DND-41 (cell line): ENCODE results near the gene SSR1.

Source experiments
- ATAC-seq: fragments of 200-7000 bp; cut with Tn5 transposase; 3 replicates; pipeline ENCODE4 v1.9.1; 2021; ENCODE audit warnings: low read depth; ENCODE audit not compliant: insufficient read depth
- DNase-seq: peaks from one replicate; pipeline ENCODE4 v3.0.0-alpha.2; 2020
- H2AFZ ChIP-seq: 2 replicates; pipeline ENCODE4 v1.6.0; 2012; ENCODE audit warnings: low read depth, low read length
- H3K27ac ChIP-seq: 2 replicates; pipeline ENCODE4 v1.5.1; 2012; ENCODE audit warnings: low read length, inconsistent platforms
- H3K27me3 ChIP-seq: fragments of 200-600 bp; sonication (generic); 2 replicates; pipeline ENCODE4 v1.6.0; 2012; ENCODE audit warnings: low read length, mild to moderate bottlenecking, inconsistent platforms; ENCODE audit not compliant: insufficient read depth, poor library complexity
- H3K36me3 ChIP-seq: 2 replicates; pipeline ENCODE4 v1.5.1; 2012; ENCODE audit warnings: low read length, inconsistent platforms; ENCODE audit not compliant: insufficient read depth
- H3K4me1 ChIP-seq: 2 replicates; pipeline ENCODE4 v1.5.1; 2012; ENCODE audit warnings: mild to moderate bottlenecking, low read length; ENCODE audit not compliant: insufficient read depth
- H3K4me2 ChIP-seq: 2 replicates; pipeline ENCODE4 v1.6.0; 2012; ENCODE audit warnings: mild to moderate bottlenecking, moderate library complexity, low read length, inconsistent platforms; ENCODE audit not compliant: insufficient read depth
- H3K4me3 ChIP-seq, 2 experiments: fragments of 200-600 bp in 1 of 2; shearing (Covaris generic) in 1 of 2; 2 replicates each; pipeline ENCODE4 v1.5.1; 2012 to 2016; ENCODE audit warnings: inconsistent platforms in 2 of 2, low read length in 2 of 2, mild to moderate bottlenecking in 2 of 2, low read depth in 1 of 2, moderate library complexity in 1 of 2
- H3K79me2 ChIP-seq: 2 replicates; pipeline ENCODE4 v1.6.0; 2012; ENCODE audit warnings: low read length, inconsistent platforms; ENCODE audit not compliant: insufficient read depth
- H3K9ac ChIP-seq: 2 replicates; pipeline ENCODE4 v1.6.0; 2012; ENCODE audit warnings: low read depth, mild to moderate bottlenecking, inconsistent platforms, low read length, moderate library complexity
- H3K9me3 ChIP-seq: 2 replicates; pipeline ENCODE4 v1.5.1; 2012; ENCODE audit warnings: low read length, moderate library complexity, mild to moderate bottlenecking, inconsistent platforms; ENCODE audit not compliant: insufficient read depth, severe bottlenecking
- H4K20me1 ChIP-seq: 2 replicates; pipeline ENCODE4 v1.6.0; 2012; ENCODE audit warnings: low read length; ENCODE audit not compliant: insufficient read depth
- CTCF ChIP-seq: IDR thresholded peaks from 2 replicates; pipeline ENCODE4 v1.5.1; 2012; ENCODE audit warnings: borderline replicate concordance, low read length, moderate library complexity, mild to moderate bottlenecking; ENCODE audit not compliant: poor library complexity, severe bottlenecking; ENCODE audit errors: extremely low read depth
- EZH2 ChIP-seq: IDR thresholded peaks from 3 replicates; pipeline ENCODE4 v1.6.1; 2012; ENCODE audit warnings: borderline replicate concordance, low read depth, mild to moderate bottlenecking, moderate library complexity, low read length, inconsistent platforms; ENCODE audit not compliant: severe bottlenecking

Gene SSR1

GRCh38 chr6:7311176-7311575 lies 1.8 kb downstream of the SSR1 start:
- H3K27me3 ChIP-seq = no peaks in the 10 kb centered on the region
- peak overlapping the region; percentile 87 for H3K4me2 ChIP-seq
- TF ChIP-seq EZH2 (no peak), CTCF (no peak)
- DNase-seq (no peak), ATAC-seq (no peak)
- peak overlapping the region in 1 of 2 experiments; percentile 73; a peak in 2 of 4 replicates for H3K4me3 ChIP-seq
- H3K36me3 ChIP-seq = peaks cover 44% of the 10 kb centered on the region
- H3K4me1 ChIP-seq = peaks cover 44% of the 10 kb centered on the region
- H2AFZ ChIP-seq = no peak overlapping the region
- H3K9ac ChIP-seq = peak overlapping the region; percentile 88
- H4K20me1 ChIP-seq = peaks cover 29% of the 10 kb centered on the region
- peak overlapping the region; percentile 47; the same call in 1 of the 2 replicates for H3K27ac ChIP-seq
- H3K79me2 ChIP-seq = peaks cover 69% of the 10 kb centered on the region
- H3K9me3 ChIP-seq = no peaks in the 10 kb centered on the region

GRCh38 chr6:7309050-7309449 lies 3.9 kb downstream of the SSR1 start:
- no peak for DNase-seq
- Histone ChIP-seq H3K9me3 (no peaks in the 10 kb centered on the region), H3K9ac (no peak overlapping the region), H3K27ac (no peak overlapping the region), H3K4me3 (no peak overlapping the region), H3K4me1 (peaks cover 44% of the 10 kb centered on the region), H3K4me2 (peak overlapping the region; percentile 29), H4K20me1 (peaks cover 44% of the 10 kb centered on the region), H3K36me3 (peaks cover 62% of the 10 kb centered on the region), H3K27me3 (no peaks in the 10 kb centered on the region), H3K79me2 (peaks cover 90% of the 10 kb centered on the region), H2AFZ (no peak overlapping the region)
- no peak for ATAC-seq
- TF ChIP-seq CTCF = no peak

GRCh38 chr6:7307533-7307932 lies 5.5 kb downstream of the SSR1 start:
- DNase-seq (no peak), ATAC-seq (no peak)
- peaks cover 44% of the 10 kb centered on the region for H4K20me1 ChIP-seq
- peaks cover 36% of the 10 kb centered on the region for H3K4me1 ChIP-seq
- no peaks in the 10 kb centered on the region for H3K27me3 ChIP-seq
- no peak overlapping the region; the same call in 1 of the 2 replicates for H3K4me2 ChIP-seq
- TF ChIP-seq CTCF = no peak
- no peak for TF ChIP-seq EZH2
- no peaks in the 10 kb centered on the region for H3K9me3 ChIP-seq
- no peak overlapping the region for H3K4me3 ChIP-seq
- no peak overlapping the region for H2AFZ ChIP-seq
- H3K9ac ChIP-seq = no peak overlapping the region
- H3K36me3 ChIP-seq = peaks cover 76% of the 10 kb centered on the region
- H3K27ac ChIP-seq = no peak overlapping the region
- peaks cover 83% of the 10 kb centered on the region for H3K79me2 ChIP-seq

GRCh38 chr6:7304821-7305220 lies 8.2 kb downstream of the SSR1 start:
- H3K27ac ChIP-seq = no peak overlapping the region
- peaks cover 31% of the 10 kb centered on the region for H4K20me1 ChIP-seq
- DNase-seq (no peak), ATAC-seq (no peak)
- no peak overlapping the region for H2AFZ ChIP-seq
- no peak overlapping the region for H3K9ac ChIP-seq
- TF ChIP-seq EZH2 (no peak), CTCF (no peak)
- H3K4me2 ChIP-seq = no peak overlapping the region
- no peaks in the 10 kb centered on the region for H3K27me3 ChIP-seq
- no peak overlapping the region for H3K4me3 ChIP-seq
- H3K4me1 ChIP-seq = peaks cover 14% of the 10 kb centered on the region; the same call in 1 of the 2 replicates
- H3K36me3 ChIP-seq = peaks cover 89% of the 10 kb centered on the region
- H3K79me2 ChIP-seq = peaks cover 65% of the 10 kb centered on the region
- no peaks in the 10 kb centered on the region for H3K9me3 ChIP-seq
